GM12874 (cell line): ENCODE data around the gene BET1L.

Experiments
- CTCF ChIP-seq: IDR thresholded peaks from 2 replicates; pipeline ENCODE4 v1.5.1; 2011; ENCODE audit warnings: low read depth, mild to moderate bottlenecking, control low read depth, low read length, moderate library complexity; ENCODE audit not compliant: insufficient read depth

The BET1L gene

GRCh38 chr11:207208-207862 lies at the start of gene BET1L, which contains the start of gene RIC8A:
BET1L (minus strand) TSS chr11:207399; CDS start chr11:207321, 78 bp downstream.
RIC8A (plus strand) TSS chr11:207708; CDS start chr11:208855, 1,147 bp downstream.
- no peak for TF ChIP-seq CTCF

GRCh38 chr11:255816-256215 lies 48.6 kb upstream of the BET1L start:
- TF ChIP-seq CTCF = no peak

- TF ChIP-seq CTCF = no peak
These were observed 48.0 kb upstream of the BET1L start for GRCh38 chr11:255176-255575.

- TF ChIP-seq CTCF = no peak
These were observed 46.7 kb upstream of the BET1L start for GRCh38 chr11:253886-254270.

- TF ChIP-seq CTCF = no peak
These were observed 46.1 kb upstream of the BET1L start for GRCh38 chr11:253160-253885.

- TF ChIP-seq CTCF = no peak
These were observed 45.5 kb upstream of the BET1L start for GRCh38 chr11:252666-253065.

GRCh38 chr11:251550-251949 lies 44.4 kb upstream of the BET1L start:
- TF ChIP-seq CTCF = no peak
